Putamen (tissue), 1 donor: ENCODE measurements around the gene STRA6.

Experiments
- DNase-seq: peaks from one replicate; pipeline ENCODE4 v3.0.0-alpha.2; 2016; ENCODE audit warnings: low spot score

The STRA6 gene

GRCh38 chr15:74131628-74132413 is 70.8 kb downstream of the STRA6 start:
- no peak for DNase-seq

GRCh38 chr15:74130849-74131627 is 71.5 kb downstream of the STRA6 start:
- no peak for DNase-seq

GRCh38 chr15:74130155-74130848 is 72.3 kb downstream of the STRA6 start, which contains the start of gene ISLR2:
Gene ISLR2 (plus strand): TSS chr15:74130586. CDS start chr15:74132755, 2,169 bp downstream.
- peak; percentile 52 for DNase-seq

GRCh38 chr15:74129586-74130154 is 72.9 kb downstream of the STRA6 start:
- DNase-seq: no peak
